GM21390 (cell line): ENCODE data around the gene PRDM16.

Experiments used
- ATAC-seq: cut with Tn5 transposase; IDR thresholded peaks from one replicate; pipeline ENCODE4 v1.9.1; 2021; ENCODE audit not compliant: unreplicated experiment

PRDM16 gene

DNA sequence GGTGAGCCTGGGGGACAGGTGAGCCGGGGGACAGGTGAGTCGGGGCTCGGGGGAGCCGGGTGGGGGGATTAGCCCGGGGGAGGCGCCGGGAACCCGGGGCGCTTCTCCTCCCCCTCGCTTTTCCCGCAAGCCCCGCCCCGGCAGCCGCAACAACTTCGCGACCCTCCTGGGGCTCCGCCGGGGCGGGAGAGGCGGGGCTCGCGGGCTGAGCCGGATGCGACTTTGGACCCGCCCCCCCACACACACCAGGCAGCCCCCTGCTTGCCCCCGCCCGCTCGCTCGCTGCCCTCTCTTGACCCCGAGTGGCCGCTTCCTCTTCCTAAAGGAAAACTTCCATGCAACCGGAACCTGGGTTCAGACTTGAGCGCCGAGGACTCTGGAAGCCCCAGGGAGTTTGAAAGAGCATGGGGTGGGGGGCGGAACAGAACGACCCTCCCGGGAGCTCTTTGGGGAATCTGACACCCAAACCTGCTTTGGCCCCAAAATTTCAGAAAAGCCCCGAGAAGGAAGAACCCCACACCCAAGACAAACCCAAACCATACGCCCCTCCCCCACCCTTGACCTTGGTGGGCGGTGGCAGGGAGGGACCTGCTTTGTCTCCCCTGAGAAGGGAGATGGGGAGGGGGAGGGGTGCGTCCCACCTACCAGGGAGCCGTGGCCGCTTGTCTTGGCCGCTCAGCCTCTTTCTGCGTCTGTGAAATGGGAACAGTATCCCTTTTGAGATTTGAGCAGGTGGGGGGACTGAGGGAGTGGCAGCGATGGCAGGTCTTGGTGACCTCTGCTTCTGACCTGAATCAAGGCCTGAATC, 386.0 kb downstream of the PRDM16 start:
- ATAC-seq = no peak

DNA sequence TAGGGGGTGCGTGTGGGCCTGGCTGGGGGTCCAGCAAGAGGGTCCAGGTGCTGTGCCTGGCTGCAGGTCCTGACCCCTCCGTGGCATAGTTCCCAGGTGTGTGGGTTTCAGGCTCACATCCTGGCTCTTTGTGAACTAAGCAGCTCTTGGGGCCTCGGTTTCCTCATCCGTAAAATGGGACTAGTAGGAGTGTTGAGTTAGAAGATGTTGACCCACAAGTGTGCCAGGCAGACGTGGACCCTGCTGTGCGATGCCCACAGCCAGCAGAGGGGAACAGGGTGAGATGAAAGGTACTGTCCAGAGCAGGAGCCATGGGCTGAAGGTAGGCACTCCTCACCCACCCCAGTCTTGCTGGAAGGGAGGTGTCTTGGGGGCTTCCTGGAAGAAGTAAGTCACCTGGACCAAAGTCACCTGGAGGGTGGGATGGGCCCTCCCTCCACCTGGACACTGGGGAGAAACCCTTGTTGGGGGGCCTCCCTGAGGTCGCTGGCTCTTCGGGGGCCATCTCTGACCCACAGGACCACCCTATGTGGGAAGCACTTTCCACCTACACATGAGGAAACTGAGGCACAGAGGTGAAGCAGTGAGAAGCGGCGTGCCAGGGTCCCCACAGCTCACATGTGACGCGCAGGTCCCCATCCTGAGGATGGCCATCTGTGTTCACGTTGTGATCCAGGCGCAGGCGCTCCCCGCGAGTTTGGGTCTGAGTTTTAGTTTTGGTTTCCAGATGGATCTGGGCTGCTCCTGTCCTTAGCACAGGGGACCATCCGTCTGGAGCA, 386.9 kb downstream of the PRDM16 start:
- ATAC-seq = no peak

DNA sequence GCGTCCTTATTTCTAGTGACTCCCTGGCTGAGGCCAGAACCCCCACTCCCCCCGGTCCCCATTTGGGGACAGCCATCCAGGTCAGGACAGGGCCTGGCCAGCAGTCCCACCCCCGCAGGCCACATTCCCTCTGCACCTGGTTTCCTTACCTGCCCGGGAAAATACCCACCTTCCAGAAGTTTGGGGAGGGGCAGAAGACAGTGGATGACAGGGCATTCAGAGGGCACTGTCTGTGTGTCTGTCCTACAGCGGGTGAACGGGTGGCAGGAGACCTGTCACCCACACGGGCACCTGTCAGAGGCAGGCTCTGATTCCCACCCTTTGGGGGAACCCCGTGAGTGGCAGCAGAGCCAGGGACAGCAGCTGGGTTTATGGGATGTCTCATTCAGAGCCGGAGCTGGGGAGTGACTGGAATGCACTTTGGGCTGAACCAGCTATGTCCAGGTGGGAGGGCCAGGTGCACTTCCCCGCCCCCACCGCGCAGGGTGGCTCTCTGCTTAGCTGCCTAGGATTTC, 387.5 kb downstream of the PRDM16 start:
- no peak for ATAC-seq

DNA sequence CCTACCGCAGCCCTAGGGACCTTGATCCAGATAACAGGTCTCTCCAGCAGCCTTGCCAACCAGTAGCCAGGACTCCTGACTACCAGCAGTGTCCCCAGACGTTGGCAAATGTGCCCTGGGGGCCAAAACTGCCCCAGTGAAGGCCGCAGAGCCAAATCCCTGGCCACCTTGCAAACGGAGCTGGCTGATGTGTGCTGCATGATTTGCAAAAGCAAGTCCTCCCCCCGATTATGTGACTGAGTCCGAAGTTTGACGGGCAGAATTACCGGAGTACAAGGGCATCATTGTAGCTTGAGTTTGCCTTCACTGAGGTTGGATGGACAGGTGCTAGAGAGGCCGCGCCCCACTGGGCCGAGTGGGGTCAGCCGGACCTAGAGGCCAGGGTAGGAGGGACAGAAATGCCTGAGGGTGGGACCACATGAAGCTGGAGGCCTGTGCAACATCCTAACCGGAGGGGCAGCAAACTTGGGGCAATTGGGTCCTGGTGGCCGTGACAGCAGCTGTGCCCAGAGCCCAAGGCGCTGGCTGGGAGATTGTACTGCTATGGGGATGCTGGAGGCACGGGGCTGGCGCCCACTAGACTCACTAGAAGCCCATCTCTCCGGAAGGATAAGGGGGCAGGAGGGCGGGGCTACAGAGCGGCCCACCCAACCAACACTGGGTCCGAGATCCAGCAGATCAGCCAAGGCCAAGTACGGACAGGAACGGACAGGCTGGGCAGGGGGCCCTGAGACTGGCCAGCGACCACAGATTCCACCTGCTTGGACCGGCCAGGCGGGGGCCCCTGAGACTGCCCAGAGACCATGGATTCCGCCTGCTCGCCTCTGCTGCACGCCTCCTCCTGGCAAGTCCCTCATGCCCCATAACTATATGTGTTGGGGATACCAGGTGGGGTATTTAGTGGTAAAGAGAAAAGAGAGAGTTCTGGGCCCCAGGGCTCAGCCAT, 388.2 kb downstream of the PRDM16 start:
- ATAC-seq = no peak

DNA sequence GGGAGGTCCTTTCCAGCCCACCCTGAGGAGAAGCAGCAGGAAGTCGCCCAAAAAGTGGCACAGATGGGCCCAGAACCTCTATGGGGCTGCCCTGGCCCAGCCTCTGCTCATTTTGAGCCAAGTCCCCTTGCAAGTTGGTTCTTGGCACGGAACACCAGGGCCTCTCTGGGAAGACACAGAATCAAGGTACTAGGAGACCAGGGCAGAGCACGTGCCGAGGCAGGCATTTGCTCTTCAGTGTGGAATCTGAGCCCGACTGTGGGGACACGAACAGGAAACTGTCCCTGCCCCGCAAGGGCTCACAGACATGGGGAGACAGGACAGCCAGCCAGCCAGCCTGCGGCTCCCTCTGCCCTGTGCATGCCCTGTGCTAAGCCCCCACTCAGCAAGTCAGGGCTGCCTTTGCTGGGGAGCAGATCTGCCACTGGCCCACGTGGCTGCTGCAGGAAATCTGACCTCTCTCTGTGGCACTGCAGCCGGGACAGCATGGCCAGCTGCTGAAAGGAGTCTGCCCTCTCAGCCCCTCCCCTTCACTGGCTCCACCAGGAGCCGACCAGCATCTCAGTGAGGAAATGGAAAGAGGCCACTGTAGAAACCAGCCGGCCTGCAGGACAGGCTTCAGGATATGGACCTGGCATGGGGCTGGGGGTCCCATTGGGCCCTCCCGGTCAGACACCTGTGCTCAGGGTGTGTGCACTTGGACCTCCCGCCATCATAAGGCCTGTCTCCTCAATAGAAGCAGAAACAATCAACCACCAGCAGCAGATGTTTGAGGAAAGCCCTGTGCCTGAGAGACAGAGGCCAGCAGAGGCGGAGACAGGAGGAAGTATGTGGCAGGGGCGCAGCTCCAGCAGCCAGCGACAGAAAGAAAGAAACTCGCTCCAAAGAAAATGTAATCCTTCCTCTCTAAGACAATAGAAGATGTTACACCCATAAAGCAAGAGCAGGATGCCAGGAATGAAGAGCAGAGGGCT, 389.2 kb downstream of the PRDM16 start:
- ATAC-seq = no peak

DNA sequence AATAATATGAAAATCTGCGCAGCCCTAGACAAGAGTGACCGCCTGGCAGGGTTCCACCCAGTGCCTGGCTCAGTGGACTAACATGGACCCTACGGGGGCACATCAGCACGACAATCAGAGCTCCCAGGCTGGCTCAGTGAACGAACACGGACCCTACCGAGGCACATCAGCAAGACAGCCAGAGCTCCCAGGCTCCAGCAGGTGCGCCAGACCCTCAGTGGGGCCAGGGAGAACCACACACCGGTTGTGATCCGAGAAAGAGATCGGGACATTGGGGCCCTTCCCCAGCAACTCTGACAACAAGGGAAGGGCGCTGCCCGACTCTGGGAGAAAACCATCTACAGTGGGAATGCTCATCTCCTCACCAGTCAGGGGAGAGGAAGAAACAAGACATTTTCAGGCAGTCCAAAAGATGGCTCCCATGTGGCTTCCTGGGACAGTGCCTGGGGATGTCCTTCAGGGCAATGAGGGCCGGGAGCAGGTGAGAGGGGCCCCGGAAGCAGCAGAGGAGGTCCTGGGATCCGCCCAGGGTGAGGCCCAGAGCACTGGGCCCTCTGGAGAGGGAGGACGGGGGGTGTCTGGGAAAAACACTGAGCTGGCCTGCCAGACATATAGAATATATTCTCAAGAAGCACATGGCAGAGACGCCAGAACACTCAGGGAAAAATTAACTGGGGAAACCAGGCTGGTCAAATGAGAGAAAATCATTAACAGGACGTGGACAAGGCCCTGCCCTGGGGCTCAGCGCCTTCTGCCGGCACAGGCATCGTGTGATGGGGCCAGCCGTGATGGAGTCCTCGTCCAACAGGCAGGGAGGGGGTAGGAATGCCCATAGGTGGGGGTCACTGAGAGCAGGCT, 390.3 kb downstream of the PRDM16 start:
- no peak for ATAC-seq

DNA sequence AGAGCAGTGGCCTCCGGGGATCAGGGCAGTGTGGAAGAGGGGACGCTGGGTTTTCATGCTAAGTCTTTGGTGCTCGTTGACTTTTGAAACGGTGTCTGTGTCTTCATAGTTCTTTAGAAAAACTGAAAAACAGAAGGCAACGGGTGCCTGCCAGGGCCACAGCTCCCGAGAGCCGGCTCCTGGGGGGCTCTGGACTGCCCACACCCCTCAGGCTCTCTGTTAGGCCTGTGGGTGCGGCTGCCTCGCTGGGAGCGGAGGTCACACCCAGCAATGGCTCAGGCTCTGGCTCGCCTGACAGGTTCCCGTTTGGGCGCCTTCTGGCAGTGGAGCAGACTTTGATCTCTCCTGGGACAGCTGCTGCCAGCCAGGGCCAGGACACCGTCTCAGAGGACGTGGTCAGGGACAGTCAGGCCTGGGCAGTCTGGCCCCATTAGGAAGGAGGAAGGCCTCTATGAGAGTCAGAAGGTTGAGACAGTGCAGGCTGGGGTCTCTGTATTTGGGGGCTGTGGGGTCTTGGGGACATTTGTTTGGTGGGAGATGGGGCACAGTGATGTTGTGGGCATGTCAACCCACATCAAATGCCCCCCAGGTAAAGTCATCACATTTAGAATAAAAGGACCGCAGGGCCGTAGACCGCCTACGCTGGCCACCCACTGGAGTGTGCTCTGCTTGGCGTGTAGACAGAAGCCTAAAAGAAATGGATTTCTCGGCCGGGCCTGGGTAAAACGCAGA, 391.1 kb downstream of the PRDM16 start:
- ATAC-seq = no peak

DNA sequence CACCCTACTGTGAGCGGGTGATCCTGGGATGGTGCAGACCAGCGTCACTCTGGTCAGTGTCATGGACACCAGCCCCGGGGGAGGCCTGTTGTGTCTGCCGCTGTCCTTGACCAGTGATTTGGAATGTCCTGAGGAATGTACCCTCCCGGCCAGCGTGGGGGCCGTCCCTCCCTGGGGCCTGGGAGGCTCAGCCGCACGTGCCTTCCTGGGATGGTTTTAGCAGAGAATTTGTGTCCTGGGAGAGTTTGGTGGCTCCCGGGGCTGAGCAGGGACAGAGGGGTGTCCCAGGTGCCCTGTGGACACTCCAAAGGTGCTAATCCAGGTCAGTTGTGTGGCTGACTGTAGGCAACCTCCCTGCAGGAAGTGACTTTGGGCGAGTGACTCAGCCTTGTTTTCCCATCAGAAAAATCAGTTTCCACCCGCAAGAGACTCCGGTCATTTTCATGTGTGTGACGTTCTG, 391.7 kb downstream of the PRDM16 start:
- ATAC-seq = no peak

DNA sequence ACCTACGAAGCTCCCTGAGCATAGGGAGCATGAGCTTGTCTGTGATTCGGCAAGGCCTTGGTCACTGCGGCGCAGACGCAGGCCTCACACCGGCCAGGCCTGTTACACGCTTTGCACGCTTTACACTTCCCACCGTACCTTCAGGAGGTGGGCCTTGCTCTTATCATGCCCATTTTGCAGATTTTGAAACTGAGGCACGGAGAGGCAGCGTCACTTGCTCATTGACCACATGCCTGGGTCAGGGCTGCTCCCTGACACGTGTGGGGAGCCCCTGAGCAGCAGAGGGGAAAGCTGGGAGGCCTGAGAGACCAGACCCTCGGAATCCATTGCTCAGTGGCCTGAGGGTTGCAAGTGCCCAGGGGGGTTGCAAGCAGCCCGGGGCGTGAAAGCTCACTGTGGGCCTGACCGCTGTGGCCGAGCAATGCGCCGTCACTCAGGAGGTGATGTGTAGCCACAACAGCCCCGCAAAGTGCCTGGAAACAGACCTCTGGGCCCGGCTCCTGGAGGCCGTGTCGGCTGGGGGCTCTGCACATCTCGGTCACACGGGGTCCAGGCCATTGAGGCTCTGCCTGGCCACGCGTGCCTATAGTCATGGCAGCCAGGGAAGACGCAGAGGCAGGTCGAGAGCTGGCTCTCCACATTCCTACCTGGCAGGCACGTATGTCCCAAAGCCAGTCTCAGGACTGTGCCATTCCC, 392.4 kb downstream of the PRDM16 start:
- ATAC-seq = no peak

DNA sequence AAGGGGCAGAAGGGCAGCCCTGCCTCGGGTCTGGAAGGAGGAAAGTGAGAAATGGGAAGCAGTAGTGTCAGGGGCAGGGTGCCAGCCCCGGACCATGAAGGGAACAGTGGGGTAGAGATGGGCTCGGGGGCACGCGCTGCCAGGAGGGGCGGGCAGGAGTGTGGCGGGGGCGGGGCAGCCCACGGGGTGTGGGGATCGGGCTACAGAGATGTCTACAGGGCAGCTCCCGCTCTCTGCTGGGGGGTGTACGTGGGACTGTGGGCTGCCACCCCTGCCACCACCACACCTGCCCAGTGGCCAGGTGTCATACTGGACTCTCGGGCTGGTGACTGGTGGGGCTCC, 392.9 kb downstream of the PRDM16 start:
- ATAC-seq = no peak

DNA sequence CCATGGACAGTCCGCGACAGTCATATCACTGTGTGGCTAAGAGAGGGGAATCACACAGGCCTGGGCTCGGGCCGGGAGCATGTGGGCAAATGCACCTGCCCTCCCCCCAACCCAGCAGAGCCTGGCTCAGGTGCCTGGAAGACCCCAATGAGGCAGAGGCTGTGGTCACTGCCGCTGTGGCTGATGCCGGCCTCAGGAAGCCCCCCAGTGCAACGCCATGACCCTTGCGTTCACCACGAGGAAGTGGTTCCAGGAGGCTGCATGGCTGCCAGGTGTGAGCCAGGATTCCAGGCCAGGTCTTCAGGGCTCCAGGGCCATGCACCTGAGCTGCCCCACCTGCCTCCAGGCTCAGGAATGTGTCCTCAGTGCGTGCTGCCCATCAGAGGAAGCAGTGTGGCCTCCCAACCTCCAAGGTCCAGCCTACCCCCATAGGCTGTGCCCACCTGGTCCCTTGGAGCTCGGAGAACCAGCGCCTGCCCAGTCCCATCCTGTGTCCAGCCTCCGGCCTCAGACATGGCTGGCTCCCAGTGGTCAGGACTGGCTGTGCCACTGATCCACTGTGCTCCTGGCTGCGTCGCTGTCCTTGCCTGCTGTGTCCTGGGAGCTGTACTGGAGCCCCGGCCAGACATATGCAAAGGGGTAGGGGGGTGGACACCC, 393.5 kb downstream of the PRDM16 start:
- ATAC-seq = no peak

DNA sequence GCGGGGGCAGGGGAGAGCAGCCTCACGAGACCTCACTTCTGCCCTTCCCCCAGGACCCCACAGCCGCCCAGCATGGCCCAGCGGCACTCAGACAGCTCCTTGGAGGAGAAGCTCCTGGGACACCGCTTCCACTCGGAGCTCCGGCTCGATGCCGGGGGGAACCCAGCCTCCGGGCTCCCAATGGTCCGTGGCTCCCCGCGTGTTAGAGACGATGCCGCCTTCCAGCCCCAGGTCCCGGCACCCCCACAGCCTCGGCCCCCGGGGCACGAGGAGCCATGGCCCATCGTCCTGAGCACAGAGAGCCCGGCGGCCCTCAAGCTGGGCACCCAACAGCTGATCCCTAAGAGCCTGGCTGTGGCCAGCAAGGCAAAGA, 394.0 kb downstream of the PRDM16 start:
- ATAC-seq = no peak

DNA sequence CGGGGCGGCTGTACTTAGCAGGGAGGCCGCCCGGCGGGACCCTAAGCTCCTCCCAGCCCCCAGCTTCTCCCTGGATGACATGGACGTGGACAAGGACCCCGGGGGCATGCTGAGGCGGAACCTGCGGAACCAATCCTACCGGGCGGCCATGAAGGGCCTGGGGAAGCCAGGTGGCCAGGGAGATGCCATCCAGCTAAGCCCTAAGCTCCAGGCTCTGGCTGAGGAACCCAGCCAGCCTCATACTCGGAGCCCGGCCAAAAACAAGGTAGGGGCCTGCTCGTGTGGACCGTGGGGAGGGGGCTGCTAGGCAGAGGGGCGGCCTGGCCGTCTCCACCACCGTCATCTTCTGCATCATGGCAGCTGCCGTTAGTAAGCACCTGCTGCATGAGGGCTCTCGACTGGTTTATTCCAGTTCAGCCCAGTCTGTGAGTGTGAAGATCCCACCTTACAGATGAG, 394.4 kb downstream of the PRDM16 start:
- no peak for ATAC-seq

DNA sequence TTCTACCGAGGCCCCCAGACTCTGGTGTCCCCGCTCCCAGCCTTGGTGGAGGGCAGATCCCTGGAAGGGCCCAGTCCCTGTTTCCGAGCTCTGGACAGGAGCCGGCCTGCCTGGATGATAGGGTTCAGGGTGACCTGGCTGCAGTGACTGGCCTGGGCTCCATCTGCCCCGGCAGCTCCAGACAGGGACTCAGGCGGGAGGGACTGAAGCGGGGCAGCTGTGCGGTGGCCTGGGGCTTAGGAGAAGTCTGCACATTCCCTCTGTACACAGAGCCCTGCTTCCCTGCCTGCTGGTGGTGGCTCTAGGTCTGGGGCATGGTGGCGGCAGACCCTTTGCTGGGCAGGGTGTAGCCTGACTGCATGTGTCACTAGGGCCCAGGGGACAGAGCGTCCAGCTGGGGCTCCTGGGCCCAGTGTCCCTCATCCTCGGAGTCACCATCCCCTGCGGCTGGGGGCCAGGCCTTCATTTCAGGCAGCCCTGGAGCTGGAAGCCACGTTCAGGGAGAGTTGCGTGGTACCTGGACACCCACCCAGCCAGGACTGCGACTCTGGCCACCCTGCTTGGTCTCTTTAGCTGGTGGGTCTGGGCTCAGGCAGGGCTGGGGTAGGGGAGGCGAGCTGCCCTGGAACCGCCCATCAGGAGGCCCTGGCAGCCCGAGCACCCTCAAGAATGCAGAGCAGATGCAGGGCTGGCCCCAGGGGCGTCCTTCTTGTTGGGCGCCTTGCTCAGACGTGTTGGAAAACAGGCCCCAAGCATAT, 395.1 kb downstream of the PRDM16 start:
- ATAC-seq = no peak

DNA sequence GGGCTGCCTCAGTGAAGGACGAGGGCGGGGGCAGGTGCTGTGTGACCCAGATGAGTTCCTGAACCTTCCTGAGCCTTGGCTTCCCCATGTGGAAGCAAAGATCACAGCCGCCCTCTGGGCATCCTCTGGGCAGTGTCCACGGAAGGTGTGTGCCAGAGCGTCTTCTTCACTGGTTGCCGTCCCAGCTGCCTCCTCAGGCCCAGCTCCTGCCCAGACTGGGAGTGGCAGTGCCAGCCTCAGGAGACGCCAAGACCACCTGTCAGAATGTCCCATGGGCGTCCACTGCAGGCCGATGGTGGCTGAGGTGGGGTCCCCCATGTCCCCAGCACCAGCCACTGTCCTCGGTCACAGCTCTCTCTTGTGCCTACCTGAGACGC, 395.6 kb downstream of the PRDM16 start:
- no peak for ATAC-seq

DNA sequence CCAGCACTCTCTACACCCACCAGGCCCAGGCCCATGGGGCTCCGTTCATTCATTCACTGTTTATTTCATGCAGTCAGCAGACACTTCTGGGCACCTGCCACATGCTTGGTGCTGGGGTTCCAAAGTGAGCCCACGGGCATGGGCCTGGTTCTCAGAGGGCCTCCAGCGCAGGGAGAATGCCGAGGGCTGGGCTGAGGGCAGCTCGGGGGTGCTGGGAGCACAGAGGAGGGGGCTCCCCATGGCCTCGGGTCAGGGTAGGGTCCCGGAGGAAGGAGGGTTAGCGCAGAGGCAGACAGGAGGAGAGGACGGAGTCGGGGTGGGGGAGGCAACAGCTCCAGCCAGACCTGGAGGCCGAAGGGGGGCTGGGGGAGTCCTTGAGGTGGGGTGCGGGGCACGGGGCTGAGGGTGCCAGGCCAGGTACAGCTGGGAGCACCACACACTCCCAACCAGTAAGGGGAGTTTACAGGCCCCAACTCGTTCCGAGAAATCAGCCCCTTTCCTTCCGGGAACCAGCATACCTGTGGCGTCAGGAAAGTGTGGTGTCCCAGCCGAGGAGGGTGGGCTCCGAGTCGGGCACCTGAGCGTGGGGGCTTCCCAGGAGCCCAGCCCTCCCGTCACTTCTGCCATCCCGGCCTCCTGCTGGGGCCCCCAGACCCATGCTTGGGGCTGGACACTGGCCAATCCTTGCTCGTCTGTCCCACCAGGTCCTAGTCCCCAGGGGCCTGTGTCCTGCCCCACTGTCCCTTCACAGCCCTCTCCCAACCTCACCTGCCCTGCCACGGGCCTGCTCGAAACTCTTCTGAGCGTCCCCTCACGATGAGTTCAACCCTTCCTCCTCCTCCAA, 396.3 kb downstream of the PRDM16 start:
- ATAC-seq = no peak
